Measurements from ENCODE around the gene BLOC1S1.

DNA sequence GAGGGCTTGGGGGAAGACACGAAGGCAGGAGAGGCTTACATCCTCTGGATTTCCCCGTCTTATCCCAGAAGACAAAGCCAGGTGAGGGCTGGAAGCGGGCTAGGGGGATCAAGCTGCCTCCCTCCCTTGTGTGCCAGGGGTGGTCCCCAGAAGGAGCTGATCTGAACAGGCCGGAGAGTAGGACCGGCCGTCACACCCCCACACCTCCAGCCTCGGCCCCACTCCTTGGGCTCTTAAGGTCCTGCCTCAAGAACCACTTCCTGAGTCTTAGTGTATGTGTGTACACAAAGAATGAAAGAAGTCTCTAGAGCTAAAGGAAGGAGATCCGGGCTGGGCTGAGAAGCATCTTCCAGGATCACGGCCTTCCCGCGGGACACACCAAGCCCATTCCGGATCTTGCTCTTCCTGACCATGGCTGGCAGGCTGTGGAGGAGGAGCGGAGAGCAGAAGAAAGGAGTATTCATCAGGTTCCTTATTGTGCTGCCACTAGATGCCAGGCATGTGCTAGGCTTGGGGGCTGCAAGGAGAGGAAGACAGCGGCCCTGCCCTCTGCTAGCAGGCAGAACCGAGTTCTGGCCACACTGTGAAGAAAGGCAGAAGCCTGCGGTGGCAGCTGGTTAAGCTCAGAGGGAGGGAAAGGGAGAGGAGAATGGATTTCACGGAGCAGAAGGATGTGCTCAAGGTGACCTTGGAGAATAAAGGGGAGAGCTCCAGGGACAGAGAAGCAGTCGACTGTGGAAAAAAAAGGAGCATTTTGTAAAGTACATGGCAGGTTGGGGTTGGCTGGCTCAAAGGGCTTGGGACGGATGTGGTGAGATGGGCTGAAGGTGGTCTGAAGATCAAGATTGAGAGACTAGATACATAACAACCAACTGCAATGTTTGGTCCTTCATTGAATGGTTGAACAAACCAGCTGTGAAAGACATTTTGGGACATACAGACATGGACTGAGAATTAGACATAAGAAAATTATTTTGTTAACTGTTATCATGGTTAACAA lies 14.3 kb downstream of the BLOC1S1 start:
- TF ChIP-seq YY1 (IDR thresholded peaks at IDR 0.05; ENCODE audit: insufficient read depth, insufficient read length) (no peak), SUZ12 (IDR thresholded peaks at IDR 0.05; ENCODE audit: extremely low read depth, insufficient read depth, insufficient read length) (no peak)
